ENCODE measurements around the gene ADRA2B.

Gene ADRA2B

DNA sequence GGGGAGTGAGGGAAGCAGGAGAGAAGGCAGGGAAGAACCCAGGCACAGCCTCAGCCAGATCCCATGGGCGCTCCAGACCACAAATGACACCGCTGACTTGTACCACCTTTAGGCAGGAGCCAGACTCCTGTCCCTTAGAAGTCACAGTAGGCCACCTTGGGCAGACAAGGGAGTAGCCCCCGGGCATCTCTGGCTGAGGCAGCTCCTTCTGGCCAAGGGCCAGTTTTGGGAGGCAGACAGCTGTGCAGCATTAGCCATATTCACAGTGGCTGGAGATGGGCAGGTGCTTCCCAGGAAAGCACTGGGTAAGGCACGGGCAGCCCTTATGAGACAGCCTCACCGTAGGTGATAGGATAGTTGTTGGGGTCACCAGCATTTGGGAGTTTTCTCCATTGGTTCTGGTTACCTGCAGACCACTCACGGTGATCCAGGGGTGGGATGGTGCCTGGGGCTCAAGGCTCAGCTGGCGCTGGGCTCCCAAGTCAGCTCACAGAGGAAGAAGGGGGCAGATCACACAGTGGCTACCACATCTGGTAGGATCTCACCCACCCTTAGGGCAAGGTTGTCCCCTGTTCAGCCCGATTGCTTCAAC lies 19.9 kb upstream of the ADRA2B start:
- DNase-seq, result no peak

DNA sequence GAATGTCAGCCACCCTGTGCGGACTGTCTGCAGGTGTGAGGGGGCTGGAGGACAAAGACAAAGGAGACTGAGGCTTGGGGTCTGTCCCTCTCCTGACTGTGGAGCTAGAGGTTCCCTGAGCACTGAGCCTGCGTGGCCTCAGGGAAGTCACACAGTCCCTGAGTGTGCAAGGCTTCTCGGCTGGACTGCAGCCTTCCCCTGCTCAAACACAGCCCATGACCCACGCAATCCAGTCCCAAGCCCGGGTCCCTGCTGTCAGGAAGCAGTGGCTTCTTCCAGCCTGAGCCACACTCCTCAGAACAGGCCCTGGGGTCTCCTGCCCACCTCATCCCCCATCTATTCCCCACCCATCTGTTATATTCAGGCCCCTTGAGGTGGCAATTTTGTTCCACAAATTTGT lies 19.2 kb upstream of the ADRA2B start:
- no peak for DNase-seq

DNA sequence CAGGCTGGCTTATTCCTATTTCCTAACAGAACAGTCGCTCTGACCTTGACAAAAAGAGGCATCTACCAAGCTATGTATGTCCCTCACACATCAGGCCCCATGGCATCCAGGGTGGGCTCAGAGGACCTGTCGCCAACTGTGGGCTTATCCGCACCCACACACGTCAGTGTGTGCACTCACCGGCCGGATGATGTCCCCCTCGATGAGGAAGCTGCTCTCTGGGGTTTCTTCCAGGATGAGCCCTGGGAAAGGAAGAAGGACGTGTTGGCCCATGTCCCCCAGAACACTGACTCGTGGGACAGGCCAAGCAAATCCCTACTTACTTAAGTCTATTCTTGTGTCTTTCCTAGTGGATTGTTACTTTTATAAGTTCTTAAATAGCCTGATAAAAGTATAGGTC lies 18.8 kb upstream of the ADRA2B start:
- no peak for DNase-seq

DNA sequence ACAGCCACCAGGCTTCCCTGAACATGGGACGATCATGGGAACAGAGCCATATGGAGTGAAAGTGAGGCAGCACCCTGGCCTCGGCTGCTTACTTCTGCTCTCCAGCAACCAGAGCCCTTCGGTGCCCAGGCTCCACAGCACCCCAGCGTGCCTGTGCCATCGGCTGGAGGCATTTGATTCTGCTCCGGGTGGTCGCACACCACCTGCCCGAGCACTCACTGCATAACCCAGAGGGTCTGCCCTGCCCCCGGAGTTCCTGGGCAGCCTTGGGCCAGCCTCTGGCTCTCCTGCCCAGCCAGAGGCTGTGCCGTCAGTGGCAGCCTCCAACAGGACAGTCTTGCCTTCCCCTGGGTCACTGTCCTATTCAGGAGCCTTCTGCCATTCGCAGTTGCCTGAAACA lies 18.1 kb upstream of the ADRA2B start:
- DNase-seq, result no peak

DNA sequence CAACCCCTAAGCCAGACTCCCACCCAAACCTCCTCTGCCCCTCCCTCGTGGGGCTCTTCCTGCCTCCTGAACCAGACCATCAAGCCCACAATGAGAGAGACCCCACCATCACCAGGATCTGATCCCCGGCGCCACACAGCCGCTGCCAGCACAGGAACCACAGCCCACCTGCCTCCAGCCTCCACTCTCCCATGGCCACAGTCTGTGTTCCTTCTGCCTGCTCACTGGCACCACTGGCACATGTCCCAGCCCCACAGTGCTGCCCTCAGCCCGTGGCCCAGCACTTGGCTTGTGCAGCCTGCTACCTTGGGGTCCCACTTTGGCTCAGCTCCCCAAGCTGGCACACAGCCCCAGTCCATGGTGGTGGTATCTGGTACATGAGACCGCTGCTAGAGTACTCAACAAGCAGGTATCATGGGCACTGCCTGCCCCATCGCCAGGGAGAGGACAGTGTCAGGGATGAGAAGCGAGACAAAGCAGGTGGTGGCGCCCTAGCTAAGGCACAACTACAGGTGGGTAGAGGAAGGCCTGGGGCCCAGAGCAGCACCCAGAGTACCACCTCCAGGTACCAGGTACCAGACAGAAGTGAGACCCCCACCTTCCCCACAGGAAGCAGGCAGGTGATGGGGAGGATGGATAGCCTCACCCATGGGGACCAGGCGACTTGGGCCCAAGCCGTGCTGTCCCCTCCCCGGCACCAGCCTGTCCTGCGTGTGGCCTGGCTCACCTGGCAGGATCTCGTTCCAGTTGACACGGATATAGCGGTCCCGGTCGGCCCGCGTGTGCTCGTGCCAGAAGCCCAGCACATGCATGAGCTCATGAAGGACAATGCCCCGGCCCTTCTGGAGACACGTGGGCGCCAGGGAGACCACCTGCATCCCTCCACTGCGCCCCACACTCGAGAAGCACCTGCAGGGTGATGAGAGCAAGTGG lies 15.7 kb upstream of the ADRA2B start:
- DNase-seq, result no peak

DNA sequence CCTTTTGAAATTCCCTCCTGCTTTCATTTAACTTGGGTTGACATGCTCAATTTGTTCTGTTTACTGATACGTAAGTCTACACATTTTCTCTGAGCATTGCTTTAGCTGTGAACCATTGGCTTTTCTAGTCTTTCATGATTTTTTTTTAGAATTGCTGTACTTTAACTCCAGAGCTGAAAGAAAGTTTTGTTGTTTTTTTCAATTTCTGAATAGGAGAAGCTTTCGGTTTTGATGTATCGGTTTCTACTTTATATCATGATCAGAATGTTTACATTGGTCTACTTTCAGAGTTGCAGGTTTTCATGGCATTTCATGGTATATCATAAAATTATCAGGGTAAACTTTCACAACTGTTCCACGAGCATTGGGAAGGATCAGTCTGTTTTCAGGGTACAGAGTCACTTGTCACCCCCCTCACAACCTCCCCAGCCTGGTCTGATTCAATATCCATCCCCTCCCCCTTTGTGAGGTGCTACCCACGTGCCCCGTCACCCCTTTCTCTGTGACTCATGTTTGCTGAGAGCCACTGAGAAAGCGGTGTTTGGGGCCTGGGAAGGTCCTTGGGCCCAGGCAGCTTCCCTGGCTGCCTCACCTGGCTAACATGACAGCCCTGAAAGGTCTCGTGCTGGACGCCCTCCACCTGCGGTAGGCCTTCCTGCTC lies 14.9 kb upstream of the ADRA2B start:
- DNase-seq, result no peak

DNA sequence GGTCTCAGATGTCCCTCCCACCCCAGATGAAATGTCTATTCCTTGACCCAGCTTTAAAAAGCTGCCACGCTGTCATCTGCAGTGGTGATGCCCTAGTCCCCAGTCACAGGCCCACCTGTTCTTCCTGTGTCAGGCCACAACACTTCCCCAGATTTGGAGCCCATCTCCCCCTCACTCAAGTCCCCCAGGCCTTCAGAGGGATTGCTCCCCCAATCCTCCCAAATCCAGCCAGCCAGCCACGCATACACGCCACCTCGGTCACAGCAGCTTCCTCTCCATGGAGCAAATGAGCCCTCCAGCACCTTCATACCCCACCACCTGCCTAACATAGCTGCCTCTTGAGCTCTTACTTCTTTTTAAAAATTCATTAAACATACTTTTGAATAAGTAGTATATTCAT lies 14.1 kb upstream of the ADRA2B start:
- DNase-seq, result no peak

DNA sequence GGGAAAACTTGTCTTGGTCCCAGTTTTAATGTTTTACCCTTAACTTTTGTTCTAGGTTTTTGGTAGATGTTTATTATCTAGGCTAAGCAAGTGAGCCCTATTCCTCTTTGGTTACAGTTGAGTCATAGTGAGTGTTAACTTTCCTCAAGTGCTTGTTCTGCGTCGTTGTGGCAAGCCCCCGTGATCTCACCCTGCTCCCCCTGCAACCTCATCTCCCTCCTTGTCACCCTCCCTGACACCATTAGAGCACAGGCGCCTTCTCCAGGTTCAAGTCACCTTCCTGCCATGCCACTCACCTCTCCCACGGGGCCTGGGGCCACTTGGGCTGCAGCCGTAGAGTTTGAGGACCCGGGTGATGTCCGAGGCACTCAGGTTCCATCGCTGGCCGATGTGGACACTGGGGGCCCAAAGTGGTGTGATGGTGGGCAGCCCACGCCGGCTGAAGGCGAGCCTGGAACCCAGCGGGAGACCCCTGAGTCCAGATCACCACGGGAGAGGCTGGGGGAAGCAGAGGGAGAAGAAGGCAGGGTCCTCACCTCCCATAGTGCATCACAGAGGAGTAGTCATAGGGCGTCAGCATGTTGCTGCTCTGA lies 13.3 kb upstream of the ADRA2B start:
- DNase-seq, result no peak

DNA sequence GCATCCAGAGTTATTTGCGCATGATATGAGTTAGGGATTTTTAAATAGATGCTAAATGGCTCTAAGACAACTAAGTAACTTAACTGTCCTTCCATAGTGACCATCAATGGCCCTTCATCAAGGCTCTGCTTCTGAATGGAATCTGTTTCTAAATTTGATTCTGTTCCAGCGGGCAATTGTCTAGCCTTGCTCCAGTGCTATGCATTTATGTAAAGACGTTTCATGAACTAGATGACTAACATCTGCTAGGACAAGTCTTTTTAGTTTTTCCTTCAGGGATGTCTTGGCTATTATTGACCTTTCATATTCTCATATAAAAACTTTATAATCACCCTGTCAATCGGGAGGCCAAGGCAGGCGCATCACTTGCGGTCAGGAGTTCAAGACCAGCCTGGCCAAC lies 12.1 kb upstream of the ADRA2B start:
- no peak for DNase-seq

DNA sequence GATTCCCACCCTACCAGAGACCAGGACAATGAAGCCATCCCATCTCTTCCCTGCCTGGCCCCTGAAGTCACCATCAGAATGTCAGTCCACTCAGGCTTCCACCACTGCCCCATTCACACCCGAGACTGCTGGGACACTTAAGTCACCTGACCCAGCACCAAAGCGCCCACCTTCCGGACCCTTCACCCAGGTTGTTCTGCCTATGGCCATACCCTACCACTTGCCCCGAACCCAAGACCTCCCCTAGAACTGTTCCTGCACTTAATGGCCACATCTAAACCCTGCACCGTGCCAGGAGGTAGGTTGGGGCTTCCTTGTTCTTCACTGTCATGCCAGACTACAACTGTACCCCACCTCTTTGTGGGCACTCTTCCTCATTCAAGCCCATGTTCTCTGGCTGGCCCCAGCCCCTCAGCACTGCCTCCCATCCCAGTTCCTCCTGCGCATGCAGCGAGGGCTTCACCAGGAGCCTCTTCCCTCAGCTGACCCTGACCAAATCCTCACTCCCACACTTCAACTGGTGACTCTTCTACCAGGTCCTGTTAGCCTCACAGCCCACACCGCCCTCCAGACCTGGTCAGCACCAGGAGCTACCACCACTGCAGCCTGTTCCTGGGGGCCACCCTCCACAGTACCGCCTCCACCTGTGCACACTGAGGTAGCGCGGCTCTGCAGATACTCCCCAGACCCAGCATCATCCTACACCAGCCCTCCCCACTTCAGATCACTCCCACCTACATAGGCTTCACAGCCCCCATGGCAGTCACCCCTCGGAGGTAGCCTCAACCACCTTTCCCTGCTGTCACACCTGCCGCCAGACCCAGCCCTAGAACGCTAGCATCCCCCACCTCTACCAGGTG lies 8.3 kb upstream of the ADRA2B start:
- no peak for DNase-seq

DNA sequence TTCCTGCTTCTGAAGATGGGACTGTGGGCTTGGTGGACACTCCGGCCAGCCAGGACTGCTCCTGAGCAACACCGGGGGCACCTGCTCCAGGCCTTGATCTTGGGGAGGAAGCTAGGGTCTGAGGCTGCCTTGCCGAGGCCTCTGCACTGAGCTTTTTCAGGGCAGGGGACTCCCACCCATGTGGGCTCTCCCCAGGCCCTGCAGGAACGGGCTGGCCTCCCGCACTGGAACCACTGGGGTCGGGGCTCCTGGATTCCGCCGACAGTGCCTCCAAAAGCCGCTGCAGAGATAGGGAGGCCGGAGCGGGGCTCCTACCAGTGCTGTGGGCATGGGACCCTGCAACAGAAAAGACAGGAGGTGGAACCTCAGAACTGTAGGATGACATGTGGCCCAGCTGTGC lies 7.6 kb upstream of the ADRA2B start:
- no peak for DNase-seq

DNA sequence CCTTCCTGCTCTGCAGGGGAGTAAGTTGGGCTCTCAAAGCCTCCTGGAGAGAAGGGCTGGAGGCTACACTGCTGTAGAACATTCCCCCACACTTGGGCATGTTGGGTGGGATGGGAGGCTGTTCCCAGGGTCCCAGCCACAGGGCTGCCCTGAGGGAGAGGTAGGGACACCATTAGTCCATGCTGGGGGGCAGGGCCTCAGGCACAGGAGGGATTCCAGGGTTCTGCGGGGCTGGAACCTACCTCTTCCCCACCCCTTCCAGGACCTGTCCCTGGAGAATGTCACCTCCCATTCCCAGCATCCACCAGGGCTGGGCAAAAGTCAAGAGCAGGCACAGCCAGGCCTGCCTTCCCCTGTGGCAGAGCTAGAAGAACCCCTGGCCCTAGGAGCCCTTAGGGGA lies 6.9 kb upstream of the ADRA2B start:
- no peak for DNase-seq

DNA sequence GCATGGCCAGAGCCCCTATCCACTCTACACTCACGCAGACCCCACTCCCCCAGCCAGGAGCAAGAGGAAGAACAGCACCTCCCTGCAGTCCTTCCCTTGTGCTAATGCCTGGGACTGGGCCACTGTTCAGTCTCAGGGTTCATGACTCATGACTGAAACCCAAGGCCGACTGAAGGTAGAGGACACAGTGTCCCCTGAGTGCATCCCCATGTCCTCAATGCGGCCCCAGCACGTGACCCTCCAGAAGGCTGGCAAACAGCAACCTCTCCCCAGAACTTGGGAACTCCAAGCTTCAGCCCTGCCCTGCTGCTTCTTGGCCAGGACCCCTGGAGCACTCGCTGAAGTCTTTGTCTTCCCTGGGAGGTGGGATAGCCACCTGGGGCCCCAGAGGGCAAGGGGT lies 6.0 kb upstream of the ADRA2B start:
- no peak for DNase-seq

DNA sequence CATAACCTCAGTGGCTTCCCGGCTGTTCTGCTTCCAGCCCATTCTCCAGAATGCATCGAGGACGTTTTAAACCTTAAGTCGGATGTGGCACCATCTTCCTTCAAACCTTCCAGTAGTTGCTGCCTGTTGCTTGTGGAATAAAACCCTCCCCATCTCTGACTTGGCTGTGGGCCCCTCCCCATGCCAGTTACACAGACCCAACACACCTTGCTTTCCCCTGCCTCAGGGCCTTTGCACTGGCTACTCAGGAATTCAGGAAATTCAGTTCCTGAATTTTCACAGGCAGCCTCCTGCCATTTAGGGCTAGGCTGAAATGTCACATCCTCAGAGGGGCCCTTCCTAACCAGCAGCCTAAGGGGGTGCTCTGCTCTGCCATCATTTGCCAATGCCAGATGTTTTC lies 5.0 kb upstream of the ADRA2B start:
- no peak for DNase-seq

DNA sequence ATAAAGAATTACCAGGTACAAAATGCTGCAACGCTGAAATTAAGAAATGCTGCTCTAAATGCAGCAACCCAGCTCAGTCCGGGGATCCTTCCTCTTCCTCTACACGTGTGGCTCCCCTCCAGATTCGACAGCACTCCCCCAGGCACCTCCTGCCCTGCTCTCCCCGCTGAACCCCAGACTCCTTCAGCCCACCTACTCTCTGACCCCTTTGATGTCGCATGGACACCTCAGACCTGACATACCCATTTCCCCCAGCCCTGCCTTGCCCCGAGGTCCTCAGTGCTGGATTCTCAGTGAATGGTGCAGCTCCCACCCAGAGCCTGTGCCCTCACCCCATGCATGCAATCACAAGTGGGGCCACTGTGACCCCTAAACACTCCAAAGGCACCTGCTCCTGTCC lies 4.6 kb upstream of the ADRA2B start:
- no peak for DNase-seq

DNA sequence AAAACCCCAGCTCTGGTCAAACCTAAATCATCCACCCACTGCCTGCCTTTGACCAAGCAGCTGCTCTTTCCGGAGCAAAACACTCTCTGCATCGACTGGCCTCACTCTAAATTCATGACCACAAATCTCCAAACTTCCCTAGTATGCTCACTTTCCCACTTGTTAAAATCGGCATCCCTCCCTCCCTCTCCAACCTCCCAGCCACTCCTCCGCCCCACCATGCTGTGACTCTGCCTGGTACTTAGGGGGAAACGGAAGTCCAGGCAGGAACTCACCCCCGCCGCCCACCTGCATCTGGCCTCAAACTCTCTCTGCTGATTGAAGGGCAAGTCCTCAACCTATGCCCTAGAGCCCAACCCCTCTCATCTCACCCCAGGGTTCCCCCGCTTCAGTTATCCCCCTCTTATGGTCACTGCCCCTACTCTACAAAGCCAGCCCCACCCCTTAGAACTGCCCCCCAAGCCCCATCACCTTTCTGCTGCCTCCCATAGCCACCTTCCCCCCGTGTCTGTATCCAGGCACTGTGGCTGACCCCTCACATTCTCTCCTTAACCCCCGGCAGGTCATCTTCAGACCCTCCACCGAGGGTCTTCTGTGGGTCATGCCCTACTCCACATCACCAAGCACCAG lies 3.8 kb upstream of the ADRA2B start:
- no peak for DNase-seq

DNA sequence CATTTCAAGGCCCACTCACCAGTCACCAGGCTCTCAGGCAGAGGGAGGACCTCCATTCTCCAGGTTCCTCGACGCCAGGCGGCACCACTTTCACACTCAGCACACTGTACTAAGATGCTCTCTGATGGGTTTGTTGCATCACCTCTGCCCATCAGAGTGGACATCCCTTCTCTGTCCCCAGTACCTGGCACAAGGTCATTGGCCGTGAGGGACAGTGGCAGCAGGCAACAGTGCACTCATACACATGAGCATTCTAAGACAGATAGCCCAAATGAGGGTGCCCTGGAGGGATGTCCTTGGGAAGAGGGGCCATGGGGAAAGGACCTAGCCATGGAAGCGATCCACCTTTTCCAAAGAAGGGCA lies 3.0 kb upstream of the ADRA2B start:
- no peak for DNase-seq

DNA sequence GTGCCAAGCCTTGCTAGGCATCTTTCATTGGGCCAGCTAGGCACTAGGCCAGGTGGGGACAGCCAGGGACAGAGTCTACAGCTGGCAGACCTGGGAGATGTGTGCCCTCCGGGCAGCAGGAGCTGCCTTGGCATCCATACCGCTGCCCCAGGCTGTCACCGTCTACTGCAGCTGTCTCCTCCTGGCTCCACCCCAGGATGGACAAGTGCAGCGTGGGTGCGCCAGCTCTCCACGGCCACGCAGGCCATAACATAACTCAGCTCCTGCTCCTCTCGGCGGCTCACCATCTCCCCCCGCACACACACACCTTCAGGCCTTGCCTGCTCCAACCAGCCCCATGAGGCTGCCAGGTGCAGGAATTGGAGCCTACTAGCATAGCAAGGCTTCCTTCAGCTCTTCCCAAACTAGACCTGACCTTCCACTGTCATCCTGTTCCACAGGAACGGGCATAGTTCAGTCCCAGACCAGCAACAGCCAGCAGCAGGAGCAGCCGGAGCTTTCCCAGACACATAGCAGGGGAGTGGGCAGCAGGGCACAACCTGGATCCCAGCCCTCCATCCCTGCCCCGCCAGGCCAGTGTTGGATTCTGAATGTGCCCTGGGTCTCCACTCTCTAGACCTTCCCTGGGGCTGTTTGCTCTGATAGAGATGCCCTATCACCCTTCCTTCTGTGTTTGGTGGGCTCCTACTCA lies 2.5 kb upstream of the ADRA2B start:
- peak; percentile 16 for DNase-seq

DNA sequence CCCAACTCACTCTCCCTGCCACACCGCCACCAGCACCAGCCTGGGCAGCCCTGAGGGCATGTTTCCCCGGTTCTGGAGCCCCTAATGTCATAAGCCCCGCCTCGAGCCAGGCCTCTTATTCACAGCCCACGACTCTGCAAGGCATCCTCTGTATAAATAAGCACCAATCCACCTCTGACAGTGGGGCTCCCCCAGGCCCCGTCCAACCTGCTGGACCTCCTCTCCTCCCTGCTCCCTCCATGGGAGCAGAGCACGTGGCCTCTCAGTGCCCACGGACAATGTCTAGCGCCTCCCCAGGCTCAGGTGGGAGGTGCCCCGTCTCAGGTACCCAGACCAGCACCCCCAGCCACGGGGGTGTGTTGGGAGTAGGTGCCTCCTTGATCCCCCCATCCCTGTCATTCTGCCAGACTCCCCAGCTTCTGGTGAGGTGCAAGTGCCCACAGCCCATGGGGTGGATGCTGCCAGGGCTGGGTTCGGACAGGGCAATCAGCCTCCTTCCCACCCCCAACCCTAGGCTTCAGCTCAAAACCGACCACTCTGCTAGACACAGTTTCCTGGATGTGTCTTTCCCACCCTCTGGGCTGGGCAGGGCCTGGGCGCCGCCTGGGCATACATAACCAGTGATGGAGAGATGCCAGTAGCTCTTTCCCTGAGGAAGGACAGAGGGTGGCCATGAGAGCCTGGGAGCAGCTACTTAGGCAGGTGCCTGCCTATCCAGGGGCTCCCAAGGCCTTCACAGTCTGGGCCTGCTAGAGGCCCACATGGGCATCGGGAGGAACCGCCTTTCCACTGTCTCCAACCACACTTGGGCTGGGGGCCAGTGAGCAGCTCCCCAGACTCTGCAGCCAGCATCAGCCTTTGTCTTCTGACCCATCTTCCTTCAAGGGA lies 1.6 kb upstream of the ADRA2B start:
- DNase-seq, result peak; percentile 14

DNA sequence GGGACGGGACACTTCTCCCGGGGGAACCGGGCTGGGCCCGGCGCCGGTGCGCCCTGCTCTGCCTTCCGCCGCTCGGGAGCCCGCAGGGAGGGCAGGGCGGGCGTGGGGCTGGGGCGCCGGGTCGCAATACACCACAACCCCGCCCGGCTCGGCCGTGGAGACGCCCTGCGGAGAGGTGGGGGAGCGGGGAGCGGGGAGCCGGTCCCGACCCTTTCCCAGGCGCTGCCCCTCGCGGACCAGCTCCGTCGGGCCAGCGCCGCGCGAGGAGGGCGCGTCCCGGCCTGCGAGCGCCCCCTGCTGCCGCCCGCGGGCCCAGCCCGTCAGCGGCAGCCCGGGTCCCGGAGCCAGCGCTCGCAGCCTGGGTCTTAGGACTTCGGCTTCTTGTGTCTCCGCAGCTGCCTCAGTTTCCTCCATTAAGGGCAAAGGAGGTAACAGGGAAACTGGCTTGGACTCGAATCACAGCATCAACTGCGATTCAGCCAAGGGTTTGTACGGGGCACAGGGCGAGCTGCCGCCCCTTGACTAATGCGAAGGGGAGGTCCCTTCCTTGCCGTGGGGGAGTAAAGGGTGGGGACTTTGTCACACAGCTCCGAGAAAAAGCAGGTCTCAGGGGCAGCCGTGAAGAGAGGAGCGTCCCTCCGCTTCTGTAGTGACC lies 635 bp upstream of the ADRA2B start:
- DNase-seq, result peak; percentile 69
